ENCODE results near the gene KRT35. TPM values are rescaled to one million over a fixed set of nuclear protein-coding genes. Genes with fewer than 3 reads are reported as not detected.
A peak's percentile ranks its signal among the peaks of the same experiment; 100 is the strongest.

The KRT35 gene
- total RNA-seq, 2 donors from 2014 or later: not detected

DNA sequence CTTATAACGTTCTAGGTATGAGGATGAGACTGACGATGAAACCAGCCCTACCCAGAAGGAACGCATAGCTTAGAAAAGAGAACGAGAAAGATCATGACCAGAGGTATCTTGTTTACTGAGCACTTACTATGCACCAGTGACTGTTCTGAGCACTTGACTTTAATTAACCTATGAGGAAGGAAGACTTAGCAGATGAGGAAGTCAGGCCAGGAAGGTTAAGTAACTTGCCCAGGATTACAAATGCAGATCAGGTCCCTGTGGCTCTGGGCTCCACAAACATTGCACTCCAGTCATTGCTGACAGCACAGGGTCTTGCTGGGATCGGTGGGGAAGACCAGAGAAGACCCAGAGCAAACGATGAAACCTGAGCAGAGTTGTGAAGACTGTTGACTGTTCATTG is 17.3 kb upstream of the KRT35 start:
- Mint-ChIP-seq H3K27ac (no peak overlapping the region), H3K9me3 (no peaks in the 10 kb centered on the region), H3K36me3 (no peaks in the 10 kb centered on the region)
- DNase-seq (ENCODE audit: low spot score in 2 of 2): no peak
- ATAC-seq: no peak

- Mint-ChIP-seq H3K27ac (peak overlapping the region; percentile 20 to 55), H3K9me3 (no peaks in the 10 kb centered on the region), H3K36me3 (no peaks in the 10 kb centered on the region)
- peak; percentile 73 to 81 for DNase-seq (ENCODE audit: low spot score in 2 of 2)
- peak; percentile 96 to 99 for ATAC-seq
These were observed 16.0 kb upstream of the KRT35 start for GRCh38 chr17:41496803-41497484.

- no peaks in the 10 kb centered on the region for H3K36me3 Mint-ChIP-seq
- no peak for DNase-seq (ENCODE audit: low spot score in 2 of 2)
- H3K27ac Mint-ChIP-seq: no peak overlapping the region
- ATAC-seq: no peak
- H3K9me3 Mint-ChIP-seq: no peaks in the 10 kb centered on the region
These were observed 13.6 kb upstream of the KRT35 start for GRCh38 chr17:41494524-41494923.

DNA sequence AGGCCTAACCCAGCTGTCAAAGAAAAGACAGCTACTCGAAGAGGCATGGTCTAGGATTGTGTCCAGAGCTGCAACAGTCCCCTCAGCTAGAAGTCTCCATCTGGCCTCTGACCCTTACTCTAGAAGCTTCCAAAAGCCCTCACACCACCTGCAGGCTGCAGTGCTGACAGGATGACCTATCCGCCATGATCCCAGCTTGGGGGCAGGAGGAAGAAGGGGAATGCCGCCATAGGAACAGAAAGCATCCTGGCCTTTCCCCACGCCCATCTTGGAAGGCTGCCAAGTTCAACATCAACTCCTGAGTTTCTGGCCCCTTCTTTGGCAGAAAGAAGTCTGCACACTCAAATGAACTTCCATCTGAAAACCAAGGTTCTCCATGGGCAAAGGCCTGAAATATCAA is 11.8 kb upstream of the KRT35 start:
- no peak overlapping the region for H3K27ac Mint-ChIP-seq
- ATAC-seq: no peak
- H3K36me3 Mint-ChIP-seq: no peaks in the 10 kb centered on the region
- DNase-seq (ENCODE audit: low spot score in 2 of 2): no peak
- H3K9me3 Mint-ChIP-seq: no peaks in the 10 kb centered on the region

GRCh38 chr17:41492351-41492750 is 11.4 kb upstream of the KRT35 start:
- Mint-ChIP-seq H3K36me3 (no peaks in the 10 kb centered on the region), H3K9me3 (no peaks in the 10 kb centered on the region), H3K27ac (peak overlapping the region in 1 of 2 donors; percentile 72)
- ATAC-seq: no peak
- no peak for DNase-seq (ENCODE audit: low spot score in 2 of 2)

- DNase-seq (ENCODE audit: low spot score in 2 of 2) (no peak), ATAC-seq (no peak)
- no peak overlapping the region for H3K27ac Mint-ChIP-seq
- H3K9me3 Mint-ChIP-seq: no peaks in the 10 kb centered on the region
- no peaks in the 10 kb centered on the region for H3K36me3 Mint-ChIP-seq
These were observed 10.5 kb upstream of the KRT35 start for GRCh38 chr17:41491476-41491875.

DNA sequence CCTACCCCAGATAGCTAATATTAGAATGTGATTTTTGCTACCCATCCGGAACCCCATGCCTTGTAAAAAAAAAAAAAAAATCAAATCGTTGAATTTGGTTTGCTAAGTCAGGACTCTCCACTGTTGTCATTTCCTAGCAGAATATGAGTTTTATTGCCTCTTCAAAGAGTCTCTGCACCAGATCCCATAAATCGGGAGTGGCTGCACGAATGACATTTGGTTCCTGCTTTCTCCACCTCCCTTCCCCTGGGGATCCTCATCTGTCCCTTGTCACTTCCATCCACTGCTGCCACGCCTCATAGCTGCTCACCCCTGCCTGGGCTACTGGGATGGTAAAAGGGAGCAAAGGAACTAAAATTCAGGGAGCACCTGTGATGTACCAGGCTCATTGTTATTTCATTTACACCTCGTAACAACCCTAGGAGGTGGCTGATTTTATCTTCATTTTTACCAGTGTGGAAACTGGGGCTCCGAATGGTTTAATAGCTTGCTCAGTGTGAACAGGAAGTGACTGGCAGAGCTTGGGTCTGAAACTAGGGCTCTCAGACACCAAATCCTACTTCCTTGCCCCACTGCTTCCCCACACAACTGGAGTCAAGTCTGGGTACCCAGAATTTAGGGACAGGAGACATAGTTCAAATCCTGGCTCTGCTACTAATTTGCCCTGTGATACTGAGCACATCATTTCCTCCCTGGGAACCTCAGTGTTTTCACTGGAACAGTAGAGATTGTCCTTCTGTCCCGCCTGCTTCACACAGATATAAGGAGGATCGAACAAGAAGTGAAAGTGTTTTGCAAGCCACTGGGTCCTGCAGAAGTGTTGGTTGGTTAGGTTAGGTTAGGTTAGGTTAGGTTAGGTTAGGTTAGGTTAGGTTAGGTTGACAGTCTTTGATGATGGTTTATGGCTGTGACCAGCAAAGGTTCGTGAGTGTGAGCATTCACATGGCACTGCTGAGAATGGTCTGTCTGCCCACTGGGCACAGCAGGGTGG is 9.3 kb upstream of the KRT35 start:
- Mint-ChIP-seq H3K9me3 (no peaks in the 10 kb centered on the region), H3K36me3 (no peaks in the 10 kb centered on the region), H3K27ac (peak overlapping the region in 1 of 2 donors; percentile 34)
- ATAC-seq (no peak), DNase-seq (ENCODE audit: low spot score in 2 of 2) (no peak)

DNA sequence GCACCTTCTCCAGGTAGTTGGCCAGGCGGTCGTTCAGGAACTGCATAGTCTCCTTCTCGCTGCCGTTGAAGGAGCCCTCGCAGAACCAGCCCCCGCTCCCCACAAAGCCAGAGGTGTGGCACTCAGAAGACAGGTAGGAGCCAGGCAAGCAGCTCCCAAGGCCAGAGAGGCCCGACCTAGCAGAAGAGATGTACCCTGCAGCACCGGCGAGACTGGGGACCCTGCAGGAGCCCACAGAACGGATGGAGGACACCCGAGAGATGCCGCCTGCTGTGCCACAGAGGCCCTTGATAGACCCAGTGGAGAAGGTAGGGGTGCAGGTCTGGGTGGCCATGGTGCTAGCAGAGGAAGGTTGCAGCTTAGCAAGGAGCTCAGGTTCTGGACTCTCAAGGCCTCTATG is 8.6 kb upstream of the KRT35 start, which contains the start of gene KRT36:
KRT36 (minus strand) TSS at position 380 of the 400 bp plus-strand sequence; CDS start at position 334, 46 bp downstream.
- peak within 1 kb of the TSS in 1 of 2 donors; percentile 34 for H3K27ac Mint-ChIP-seq

GRCh38 chr17:41486809-41487530 is 6.0 kb upstream of the KRT35 start:
- no peak overlapping the region for H3K27ac Mint-ChIP-seq
- no peaks in the 10 kb centered on the region for H3K36me3 Mint-ChIP-seq
- DNase-seq (ENCODE audit: low spot score in 2 of 2) (peak in 1 of 2 donors; percentile 62), ATAC-seq (peak in 1 of 2 donors; percentile 31)
- H3K9me3 Mint-ChIP-seq: no peaks in the 10 kb centered on the region

More for the DNA sequence above, 8.6 kb upstream of the KRT35 start, which contains the start of gene KRT36:
- no peak for DNase-seq (ENCODE audit: low spot score in 2 of 2)
- Mint-ChIP-seq H3K36me3 (no peaks in the 10 kb centered on the region), H3K9me3 (no peaks in the 10 kb centered on the region)
- no peak for ATAC-seq

DNA sequence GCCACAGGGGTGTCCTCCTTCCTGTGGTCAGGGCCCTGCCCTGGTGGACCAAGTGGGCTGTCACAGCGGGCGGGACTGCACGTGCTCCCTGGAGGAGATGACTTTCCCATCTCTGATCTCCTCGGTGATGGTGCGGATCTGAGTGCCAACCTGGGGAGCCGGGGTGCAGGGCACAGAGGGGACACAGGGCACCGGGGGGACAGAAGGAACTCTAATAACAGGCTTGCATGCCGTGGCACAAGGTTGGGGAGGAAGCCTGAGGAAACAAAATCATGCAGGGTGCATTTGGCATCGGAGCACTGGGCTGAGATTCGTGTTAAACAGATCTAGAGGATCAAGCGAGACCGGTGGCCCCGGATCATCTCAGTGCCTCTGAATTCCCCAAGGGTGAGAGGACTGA is 5.4 kb upstream of the KRT35 start:
- H3K36me3 Mint-ChIP-seq: no peaks in the 10 kb centered on the region

DNA sequence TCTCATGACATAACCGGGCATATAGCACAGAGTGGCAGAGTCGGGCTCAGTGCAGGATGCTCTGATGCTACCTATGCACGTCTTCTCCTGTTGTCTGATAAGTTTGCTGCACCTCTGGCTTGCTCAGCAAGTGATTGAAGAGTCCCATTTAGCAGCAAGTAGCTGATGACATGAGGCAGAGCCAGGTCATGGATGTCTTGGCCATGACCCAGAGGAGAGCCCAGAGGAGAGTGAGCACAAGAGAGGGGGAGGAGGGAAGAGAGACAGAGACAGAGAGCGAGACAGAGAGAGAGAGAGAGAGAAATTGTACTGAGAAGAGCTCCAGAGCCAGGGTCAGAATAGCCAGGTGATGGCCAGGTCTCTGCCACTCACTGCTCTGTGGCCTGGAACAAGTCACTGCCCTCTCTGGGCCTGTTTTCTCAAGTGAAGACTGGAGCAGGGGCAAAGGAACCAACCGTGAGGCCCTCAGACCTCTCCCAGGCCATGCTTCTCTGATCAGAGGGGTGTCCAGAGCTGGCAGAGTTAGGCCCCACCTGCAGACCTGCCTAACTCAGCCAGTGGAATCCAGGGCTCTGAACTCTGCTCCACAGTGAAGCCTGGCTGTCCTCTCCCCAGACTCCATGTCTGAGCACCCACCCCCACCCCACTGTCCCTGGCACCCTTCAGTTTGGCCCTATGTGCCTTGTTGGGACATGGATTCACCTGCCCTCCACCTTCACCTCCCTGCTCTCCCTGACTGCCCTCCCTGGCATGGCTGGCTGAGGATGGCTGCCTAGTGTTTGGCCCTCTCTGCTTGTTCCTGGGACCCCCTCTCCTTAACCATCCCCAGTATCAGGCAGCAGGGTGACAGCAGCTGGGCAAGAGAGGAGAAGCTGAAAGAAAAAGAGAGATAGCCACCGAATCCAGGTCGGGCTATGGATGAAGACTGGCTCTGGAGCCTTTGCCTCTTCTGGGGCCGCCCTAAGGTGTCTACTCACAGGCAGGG is 4.3 kb upstream of the KRT35 start:
- Mint-ChIP-seq H3K27ac (no peak overlapping the region), H3K36me3 (no peaks in the 10 kb centered on the region), H3K9me3 (no peaks in the 10 kb centered on the region)
- ATAC-seq (no peak), DNase-seq (ENCODE audit: low spot score in 2 of 2) (no peak)

More for the DNA sequence above, 5.4 kb upstream of the KRT35 start:
- no peak overlapping the region for H3K27ac Mint-ChIP-seq
- no peaks in the 10 kb centered on the region for H3K9me3 Mint-ChIP-seq
- DNase-seq (ENCODE audit: low spot score in 2 of 2): no peak
- ATAC-seq: no peak

- H3K9me3 Mint-ChIP-seq: no peaks in the 10 kb centered on the region
- H3K27ac Mint-ChIP-seq: no peak overlapping the region
- no peaks in the 10 kb centered on the region for H3K36me3 Mint-ChIP-seq
- ATAC-seq (no peak), DNase-seq (ENCODE audit: low spot score in 2 of 2) (no peak)
These were observed 3.3 kb upstream of the KRT35 start for GRCh38 chr17:41483991-41484826.

GRCh38 chr17:41483531-41483930 is 2.6 kb upstream of the KRT35 start:
- Mint-ChIP-seq H3K36me3 (no peaks in the 10 kb centered on the region), H3K27ac (no peak overlapping the region)
- peak in 1 of 2 donors; percentile 11 for DNase-seq (ENCODE audit: low spot score in 2 of 2)

DNA sequence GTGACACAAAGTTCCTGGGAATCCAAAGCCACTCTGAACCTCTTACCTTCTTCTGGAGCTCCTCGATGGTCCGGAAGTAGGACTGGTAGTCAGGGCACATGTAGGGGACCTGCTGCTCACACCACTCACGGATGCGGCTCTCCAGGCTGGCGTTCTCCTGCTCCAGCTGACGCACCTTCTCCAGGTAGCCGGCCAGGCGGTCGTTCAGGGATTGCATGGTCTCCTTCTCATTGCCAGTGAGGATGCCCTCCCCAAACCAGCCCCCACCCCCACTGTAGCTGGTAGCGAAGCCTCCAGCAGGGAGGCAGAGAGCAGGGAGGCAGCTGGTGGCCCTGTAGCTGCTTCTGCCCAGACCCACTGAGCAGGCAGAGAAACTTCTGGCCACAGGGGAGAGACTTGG is 370 bp downstream of the KRT35 start:
- ATAC-seq: no peak
- Mint-ChIP-seq H3K9me3 (no peaks in the 10 kb centered on the region), H3K36me3 (no peaks in the 10 kb centered on the region), H3K27ac (no peak overlapping the region)
- DNase-seq (ENCODE audit: low spot score in 2 of 2): no peak

More at GRCh38 chr17:41483531-41483930, 2.6 kb upstream of the KRT35 start:
- no peak for ATAC-seq
- no peaks in the 10 kb centered on the region for H3K9me3 Mint-ChIP-seq

GRCh38 chr17:41480136-41480535 is 815 bp downstream of the KRT35 start:
- DNase-seq (ENCODE audit: low spot score in 2 of 2) (no peak), ATAC-seq (no peak)
- Mint-ChIP-seq H3K27ac (no peak overlapping the region), H3K36me3 (no peaks in the 10 kb centered on the region), H3K9me3 (no peaks in the 10 kb centered on the region)

Data from activated naive CD4-positive, alpha-beta T cell treated with anti-CD3 and anti-CD28 coated beads, Interleukin-2, amount 50 U/mL, for 72 hours (primary cell).